ENCODE results near the gene LGR6.

GRCh38 chr1:202165942-202166843 is 27.4 kb upstream of the LGR6 start:
- TF ChIP-seq CTCF (IDR thresholded peaks at IDR 0.05; ENCODE audit: low read length) (no peak), EZH2 (IDR thresholded peaks at IDR 0.05; ENCODE audit: borderline replicate concordance, low read length) (no peak)

Data from OCI-LY1 (cell line).